ENCODE results near the gene KCTD1. TPM values are rescaled to one million over a fixed set of nuclear protein-coding genes. Genes with fewer than 3 reads are reported as not detected.

Gene KCTD1
- total RNA-seq, 1 experiment from 2014 or later, result 13.8 TPM

DNA sequence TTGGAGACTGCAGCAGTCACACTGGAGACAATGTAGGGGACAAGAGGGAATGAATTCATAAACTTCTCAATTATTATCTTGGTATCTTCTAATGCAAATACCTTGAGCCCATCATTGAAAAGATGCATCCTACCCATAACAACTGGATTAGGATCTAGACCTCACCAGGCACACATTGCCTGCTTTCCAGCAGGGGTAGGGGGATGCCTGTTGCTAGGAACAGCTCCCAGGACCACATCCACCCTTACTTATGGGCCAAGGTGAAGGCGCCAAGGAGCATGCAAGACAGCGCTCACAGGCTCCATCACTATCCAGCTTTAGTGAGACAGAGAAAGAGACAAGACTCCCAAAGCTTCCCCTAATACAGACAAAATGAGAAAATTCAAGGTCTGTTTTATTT, 24.4 kb downstream of the KCTD1 start:
- DNase-seq (ENCODE audit: low spot score), result no peak

DNA sequence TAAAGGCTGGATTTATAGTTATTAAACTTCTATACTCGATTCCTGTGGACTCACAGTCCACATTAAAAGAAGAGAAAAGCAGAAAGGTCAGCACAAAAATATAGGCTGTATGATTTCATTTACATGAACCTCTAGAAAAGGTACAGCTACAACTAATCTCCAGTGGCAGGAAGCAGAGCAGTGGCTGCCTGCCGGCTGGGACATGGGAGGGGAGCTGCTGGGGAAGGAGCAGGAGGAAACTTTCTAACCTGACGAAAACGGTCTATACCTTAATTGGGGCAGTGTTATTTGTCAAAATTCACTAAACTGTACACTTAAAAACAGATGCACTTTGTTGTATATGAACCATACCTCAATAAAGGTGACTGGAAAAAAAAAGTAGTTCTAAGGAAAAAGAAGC, 26.7 kb downstream of the KCTD1 start:
- DNase-seq (ENCODE audit: low spot score), result no peak

DNA sequence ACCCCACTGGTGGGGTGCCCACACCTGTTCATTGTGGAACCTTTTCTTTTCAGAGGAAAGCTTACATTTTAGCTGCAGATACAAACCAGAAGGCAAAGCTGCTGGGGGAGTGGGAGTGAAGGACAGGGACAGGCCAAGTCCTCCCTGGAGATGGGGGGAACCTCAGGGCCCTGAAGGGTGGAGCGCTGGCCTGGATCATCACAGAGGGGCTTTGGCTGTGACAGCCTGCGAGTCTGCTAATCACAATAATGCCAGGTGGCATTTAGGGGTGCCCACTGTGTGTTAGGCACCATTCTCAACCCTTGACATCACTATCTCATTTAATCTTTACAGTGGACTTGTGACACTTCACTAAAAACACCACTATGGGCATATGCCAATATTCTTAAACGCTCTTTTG, 27.4 kb downstream of the KCTD1 start:
- no peak for DNase-seq (ENCODE audit: low spot score)

DNA sequence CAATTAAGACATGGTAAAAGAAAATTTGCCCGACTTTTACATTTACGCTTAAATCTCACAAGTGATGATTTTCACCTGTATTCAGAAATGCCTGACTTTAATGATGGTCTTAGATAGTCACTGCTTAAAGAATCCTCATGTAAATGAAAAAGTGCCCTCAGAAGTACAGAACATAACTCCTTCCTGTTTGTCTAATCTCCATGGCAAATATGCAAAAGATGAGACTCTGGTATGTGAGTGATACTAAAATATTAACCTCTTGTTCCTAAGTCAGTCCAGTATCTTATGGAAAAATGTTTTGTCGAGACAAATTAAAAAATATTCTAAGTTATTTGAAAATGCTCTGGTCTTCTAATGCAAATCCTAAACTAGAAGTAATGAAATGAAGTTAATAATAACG, 29.2 kb downstream of the KCTD1 start:
- DNase-seq (ENCODE audit: low spot score), result no peak

DNA sequence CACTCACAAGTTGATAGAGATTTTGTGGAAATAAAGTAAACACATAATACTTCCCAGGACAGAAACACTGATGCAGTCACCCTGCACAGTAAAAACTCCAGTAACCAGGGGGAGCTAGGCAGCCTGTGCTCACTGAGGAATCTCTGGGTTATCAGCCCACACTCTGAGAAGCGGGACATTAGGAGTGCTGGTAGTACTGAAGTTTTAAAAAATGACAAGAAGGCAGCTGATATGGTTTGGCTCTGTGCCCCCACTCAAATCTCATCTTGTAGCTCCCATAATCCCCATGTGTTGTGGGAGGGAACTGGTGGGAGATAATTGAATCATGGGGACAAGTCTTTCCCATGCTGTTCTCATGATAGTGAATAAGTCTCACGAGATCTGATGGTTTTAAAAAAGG, 31.4 kb downstream of the KCTD1 start:
- no peak for DNase-seq (ENCODE audit: low spot score)

DNA sequence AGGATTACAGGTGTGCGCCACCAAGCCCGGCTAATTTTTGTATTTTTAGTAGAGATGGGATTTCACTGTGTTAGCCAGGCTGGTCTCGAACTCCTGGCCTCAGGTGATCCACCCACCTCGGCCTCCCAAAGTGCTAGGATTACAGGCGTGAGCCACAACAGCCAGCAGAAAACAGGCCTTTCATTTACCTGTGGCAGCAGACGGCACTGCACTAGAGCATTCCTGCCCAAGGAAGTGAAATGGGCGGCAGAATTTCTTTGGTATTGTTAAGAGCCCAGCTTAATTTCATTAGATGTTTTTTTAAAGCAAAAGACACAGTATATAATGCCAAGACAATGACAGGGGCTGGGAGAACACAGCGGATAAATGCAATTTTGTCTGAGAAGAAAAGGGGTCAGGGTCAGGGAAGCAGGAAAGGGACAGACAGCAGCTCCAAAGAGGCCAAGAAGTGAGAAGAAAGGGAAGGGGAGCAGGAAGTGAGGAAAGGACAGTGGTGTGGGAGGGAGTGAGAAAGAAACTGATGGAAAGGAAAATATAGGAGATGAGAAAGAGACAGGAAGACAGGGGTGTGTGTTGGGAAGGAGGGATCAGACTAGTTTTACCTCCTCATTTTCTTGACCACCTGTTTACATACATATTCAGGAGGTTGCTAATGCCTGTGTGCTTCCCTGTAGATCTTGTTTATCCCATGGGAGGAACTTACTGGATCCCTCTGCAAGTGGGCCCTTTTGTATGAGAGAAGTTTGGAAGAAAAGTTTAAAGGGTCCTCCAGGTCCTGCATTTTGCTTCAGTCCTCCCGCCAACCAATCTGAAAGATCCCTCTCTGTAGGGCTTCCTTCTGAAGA, 32.5 kb downstream of the KCTD1 start:
- no peak for DNase-seq (ENCODE audit: low spot score)

DNA sequence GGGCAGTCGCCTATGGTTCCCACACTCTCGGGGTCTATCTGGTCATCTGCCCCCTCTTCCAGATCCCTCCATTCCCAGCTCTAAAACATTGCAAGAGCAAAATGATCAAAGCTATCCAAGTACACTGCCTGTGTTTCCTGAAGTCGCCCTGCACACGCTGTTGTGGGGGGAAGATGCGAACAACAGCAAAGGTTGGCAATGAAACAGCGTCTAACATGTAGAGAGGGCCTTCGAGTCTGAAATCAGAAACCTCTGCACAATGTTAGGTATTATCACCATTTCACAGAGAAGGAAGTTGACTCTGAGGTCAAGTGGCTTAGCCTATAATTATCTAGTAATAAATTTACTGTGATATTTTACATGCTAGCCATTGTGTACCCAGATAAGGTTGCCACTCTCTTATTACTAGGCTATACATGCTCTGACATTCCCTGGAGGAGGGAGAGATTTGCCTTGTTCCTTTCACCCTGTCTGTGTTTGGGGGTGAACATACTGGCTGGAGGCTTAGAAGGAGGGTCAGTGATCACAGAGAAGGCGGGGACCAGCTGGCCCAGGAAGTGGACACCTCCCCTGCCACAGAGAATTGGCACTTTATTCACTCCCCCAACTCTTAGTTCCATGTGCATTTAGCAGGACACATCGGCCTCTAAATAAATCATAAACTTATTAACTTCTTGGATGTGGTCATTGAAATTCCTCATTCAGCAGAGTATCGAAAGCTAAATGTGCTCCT, 36.8 kb downstream of the KCTD1 start:
- no peak for DNase-seq (ENCODE audit: low spot score)

DNA sequence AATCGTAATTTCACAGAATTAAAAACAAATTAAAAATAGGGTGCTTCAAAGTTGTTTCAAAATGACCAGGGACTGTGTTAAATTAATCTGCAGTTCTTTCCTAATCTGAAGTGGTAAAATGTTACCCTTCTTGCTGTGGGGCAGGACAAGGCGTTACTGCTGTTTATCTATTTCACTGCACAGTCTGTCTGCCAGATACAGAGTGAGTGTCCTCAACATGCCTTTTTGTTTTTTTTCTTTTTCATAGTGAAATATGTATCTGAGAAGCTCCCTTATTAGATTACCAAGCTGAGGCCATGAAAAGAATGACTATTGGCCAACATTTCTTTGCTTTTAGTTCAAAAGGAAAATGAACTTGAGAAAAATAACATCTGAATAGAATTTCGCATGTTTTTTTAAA, 38.0 kb downstream of the KCTD1 start:
- no peak for DNase-seq (ENCODE audit: low spot score)

DNA sequence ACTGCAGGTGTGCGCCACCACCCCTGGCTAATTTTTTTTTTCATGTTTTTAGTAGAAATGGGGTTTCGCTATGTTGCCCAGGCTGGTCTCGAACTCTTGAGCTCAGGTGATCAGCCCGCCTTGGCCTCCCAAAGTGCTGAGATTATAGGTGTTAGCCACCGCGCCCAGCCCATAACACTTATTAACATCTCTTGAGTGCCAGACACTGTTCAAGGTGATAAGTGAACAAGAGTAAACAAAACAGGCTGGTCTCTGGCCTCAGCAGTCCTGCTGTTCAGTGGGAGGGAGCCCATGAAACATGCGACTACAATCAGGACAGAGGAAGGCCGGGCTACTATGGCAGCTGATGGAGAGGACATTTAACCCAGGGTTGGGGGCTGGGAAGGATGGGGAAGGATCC, 42.3 kb downstream of the KCTD1 start:
- DNase-seq (ENCODE audit: low spot score), result no peak

DNA sequence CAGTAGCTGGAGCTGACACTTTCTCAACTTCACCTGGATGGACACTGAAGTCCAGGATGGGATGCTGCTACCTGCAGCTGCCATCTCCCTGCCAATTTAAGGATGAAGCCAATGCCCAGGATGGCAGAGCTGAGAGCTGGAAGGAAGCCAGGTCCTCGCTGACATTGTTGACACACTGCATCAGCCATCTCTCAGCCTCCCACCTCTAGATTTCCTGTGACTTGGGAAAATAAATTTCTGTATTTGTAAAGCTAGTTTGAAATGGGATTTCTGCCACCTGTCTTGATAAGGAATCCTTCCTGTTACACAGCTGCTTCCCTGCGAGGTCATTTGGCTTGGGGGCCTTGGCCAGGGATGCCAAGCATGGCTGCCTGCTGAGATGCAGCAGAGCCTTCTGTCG, 43.5 kb downstream of the KCTD1 start:
- DNase-seq (ENCODE audit: low spot score), result no peak

DNA sequence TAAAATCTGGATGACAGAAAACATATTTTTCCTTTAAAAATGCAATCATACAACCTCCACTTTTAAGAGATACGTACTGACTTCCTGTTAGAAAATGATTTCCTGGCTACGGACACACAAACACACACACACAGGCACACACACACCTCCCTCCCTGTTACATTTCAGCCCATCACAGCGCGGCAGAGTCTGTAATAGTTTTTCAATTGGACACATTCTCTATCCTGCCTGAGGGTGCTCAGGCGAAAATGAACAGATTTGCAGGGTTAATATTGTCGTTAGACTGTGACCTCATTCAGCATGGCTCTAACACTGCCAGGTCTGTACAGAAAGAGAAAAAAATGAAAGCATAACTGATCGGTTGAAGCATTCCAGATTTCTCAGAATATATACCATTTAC, 45.0 kb downstream of the KCTD1 start:
- no peak for DNase-seq (ENCODE audit: low spot score)

DNA sequence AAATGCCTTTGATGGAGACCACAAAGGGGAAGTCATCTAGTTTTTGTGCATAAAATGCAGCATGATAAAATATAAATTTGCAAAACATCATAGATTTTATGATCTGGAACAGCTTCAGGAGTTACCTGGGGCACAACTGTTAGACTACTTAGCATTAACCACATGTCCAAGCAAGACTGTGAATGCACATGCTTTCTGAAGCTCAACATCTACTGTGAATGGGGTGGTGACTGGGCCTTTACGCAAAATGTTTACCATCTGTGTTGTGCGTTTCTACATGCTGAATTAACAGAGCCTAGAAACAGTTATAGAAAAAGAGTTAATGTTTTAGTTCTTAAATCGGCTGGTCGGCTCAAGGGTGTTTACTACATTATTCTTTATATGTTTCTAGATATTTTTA, 45.5 kb downstream of the KCTD1 start:
- DNase-seq (ENCODE audit: low spot score), result no peak

DNA sequence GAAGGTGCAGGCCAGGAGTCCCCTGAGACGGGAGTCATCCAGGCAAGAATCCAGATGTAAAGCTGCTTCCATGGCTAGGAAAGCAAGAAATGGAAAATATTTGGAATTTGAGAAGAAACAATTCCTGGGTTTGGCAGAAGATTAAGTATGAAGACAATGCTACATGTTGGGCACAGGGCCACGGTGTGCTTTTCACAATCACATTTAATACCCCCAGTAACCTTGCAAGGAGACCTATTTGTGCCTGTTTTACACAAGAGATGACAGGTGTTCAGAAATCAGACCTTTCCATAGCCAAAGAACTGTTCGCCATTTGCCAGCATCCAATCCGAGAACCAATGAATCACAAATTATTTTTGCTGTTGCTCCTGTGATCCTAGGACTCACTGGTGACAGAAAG, 50.5 kb downstream of the KCTD1 start:
- DNase-seq (ENCODE audit: low spot score), result no peak

DNA sequence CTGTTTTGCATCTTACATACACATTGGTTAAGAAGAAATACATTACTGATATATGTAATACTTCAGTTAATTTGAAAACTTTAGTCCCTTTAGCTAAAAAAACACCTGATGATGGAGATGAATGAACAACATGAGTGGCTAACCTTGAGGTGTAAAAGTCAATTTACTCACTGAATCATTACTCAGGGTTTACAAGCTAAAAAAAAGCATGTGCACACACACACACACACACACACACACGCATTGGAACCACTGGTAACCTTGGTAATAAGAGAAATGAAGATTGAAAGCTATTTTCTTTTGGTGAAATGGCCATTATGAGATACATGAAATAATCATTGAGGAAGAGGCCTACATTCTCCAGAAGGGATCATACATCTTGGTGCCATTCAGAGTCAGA, 51.8 kb downstream of the KCTD1 start:
- DNase-seq (ENCODE audit: low spot score), result no peak

DNA sequence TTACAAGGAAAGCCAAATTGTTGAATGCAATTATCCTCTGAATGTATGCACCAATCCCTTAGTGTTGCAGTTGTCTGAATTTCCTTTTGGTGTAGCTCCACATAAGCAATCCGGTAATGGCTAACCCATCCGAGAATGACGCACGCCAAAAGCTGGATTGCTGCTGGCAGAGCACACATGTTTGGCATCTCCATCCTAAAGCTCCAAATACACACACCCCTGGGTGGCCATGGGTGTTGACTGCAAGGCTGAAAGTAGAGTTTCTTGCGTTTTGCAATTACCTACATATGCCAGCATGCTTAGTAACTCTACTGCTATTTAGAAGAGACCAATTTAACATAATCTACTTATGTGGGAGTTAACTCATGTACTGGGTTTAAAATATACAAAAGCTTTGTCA, 53.1 kb downstream of the KCTD1 start:
- DNase-seq (ENCODE audit: low spot score), result no peak

DNA sequence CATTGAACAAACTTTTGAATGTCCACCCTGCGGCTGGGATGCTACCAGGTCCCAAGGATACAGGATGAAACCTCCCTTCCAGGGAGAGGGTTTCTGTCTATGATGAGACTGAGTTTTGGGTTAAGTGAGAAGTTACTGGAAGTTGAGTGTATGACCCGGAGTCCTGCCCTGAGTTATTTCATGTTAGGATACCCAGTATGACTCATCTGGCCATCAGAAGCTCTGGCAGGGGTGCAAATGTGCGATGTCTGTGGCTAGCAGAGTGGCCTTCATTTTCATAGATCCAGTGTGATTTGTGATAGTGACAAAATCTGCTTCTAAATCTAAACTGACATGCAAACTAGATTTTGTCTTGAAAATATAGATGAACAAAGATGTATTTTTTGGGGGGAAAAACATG, 55.3 kb downstream of the KCTD1 start:
- DNase-seq (ENCODE audit: low spot score), result no peak

DNA sequence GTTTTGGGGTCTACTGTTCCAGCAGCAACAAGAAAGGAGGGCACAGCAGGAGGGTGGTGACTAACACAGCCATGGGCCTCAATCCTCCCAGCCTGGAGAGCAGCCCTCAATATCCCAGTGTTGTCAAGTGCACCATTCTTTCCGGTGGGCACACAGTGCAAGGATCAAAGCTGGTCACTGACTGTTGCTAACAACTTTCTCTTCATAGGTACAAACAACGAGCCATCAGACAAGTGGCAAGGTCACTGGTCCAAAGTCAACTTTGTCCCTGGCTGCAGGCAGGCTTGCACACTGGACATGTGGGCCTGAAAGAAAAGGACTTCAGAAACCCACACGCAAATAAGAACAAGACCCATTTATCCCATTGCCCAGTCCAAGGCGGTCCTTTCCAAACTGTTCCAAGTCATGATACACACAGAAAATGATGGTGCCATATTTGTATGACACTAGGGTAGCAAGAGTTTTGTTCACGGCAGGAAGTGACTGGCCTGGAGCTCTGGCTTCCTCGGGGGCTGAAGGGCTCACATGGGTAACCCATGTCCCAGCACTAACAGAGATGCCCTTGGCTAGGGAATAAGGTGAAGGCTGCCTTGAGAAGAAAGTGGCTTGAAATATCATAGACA, 57.0 kb downstream of the KCTD1 start:
- DNase-seq (ENCODE audit: low spot score), result no peak

DNA sequence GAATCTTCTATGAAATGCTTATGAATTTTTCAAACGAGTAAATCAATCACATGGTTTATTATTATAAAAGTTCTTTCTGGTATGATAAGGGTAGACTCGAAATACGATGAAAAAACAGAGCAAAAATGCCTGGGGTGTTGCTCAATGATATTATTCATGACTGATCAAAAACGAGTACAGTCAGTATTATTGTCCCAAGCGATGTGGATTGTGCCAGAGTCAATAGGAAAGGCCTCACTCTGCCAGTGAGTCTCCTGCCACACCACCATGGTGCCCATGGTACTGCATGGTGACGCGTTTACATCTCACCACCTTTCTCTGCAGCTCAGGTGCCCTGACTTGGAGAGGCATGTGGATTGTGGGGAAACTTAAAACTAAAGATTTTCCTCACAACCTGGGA, 58.5 kb downstream of the KCTD1 start:
- no peak for DNase-seq (ENCODE audit: low spot score)

DNA sequence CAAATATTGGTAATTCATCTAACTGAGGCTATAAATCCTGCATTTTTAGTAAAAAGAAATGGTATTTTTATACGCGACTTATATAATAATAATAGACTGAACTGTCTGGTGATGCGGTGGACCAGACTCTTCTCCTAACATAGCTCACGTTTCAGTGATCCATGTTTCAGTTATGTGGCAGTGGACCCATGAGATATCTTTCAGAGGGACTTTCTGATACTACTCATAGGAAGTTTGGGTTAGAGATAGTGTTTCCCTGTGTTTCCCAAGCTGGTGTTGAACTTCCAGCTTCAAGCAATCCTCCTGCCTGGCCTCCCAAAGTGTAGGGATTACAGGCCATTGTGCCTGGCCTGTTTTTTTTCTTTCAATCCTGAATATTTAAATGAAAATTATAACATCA, 59.2 kb downstream of the KCTD1 start:
- no peak for DNase-seq (ENCODE audit: low spot score)

DNA sequence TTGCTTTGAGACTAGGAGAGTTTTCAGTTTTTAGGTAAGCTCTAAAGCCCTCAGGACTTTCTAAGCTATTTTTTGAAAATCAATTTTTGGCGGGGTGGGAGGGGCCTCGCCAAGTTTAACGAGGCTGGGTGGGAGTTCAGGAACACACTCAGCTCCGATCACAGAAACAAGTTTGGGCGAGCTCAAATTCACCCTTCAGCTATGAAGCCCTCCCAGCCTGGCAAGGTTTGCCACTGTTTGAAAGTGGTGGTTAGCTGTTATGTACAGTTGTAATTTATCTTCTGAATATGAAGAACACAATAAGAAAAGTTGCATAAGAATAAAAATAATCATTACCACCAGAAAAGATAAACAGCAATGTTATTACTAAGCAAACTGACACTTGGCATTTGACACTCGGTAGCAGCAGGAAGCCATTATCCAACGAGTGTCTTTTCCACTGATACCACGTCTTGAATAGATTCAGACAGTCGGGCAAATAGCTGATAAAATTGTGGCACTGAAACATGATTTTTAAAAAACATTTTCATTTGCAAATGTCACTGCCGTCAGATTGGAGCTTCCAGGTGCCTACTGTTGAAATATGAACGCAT, 59.8 kb downstream of the KCTD1 start:
- DNase-seq (ENCODE audit: low spot score), result no peak

DNA sequence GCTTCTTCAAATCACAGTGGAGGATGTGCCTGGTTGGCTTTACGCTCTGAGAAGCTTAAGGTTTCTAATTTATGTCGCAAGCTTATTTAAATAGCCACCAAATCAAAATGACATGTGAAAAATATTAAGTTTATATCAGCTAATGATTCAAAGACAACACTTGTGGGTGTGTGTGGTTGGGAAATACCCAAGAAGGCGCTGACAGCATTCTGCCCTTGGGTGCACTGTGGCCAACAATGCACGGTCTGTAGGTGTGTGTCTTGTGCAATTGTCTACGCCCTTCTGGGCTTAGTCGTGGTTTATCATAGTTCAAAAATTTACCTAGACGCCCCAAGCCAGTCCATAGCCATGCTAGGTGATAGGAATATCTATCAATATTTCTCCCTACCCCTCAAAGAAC, 60.9 kb downstream of the KCTD1 start:
- peak; percentile 16 for DNase-seq (ENCODE audit: low spot score)

DNA sequence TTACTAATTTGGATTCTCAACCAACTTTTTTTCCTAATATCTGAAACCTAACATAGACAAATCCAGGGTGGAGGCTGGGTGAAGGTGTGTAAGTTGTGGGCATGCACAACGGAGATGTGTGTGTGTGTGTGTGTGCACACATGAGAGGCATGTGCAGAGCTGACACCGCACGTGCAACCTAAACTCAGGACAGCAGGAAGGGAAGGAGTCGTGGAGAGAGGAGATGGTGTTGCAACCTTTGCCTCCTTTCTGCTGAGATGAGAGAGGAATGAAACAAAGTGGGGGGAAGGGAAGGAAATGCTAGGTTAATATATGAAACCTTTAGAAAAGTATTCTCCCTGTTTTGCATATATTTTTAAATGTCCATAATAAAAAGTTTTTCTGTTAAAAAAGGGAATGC, 64.7 kb downstream of the KCTD1 start:
- DNase-seq (ENCODE audit: low spot score), result no peak

DNA sequence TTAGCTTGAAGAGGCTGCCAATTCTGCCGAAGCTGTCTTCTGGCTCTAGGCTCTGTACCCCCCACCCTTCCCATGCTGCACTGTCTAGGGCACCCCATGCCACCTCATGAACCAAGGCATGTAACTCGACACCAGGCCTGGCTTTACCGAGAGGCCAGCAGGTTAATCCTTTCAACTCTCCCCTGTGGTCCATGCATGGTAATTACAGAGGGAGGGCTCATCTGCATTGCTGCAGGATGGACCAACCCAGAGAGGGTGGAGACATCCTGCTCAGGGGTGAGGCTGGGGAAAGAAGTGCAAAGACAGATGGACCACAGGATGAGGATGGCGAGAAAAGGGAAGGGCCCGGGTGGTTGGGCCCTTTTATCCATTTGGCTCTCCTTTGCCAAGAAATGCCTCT, 65.8 kb downstream of the KCTD1 start:
- peak; percentile 50 for DNase-seq (ENCODE audit: low spot score)
